WTC11 (cell line): ENCODE measurements around the gene USP10.

Experiments
- ATF1 ChIP-seq: sonication (generic); formaldehyde crosslinking; IDR thresholded peaks from 2 replicates; pipeline ENCODE4 v1.8.1; 2023; ENCODE audit warnings: mild to moderate bottlenecking, moderate library complexity, missing genetic modification reagents
- FOXP1 ChIP-seq: sonication (generic); formaldehyde crosslinking; IDR thresholded peaks from 2 replicates; pipeline ENCODE4 v1.8.0; 2022; ENCODE audit warnings: missing genetic modification reagents, mild to moderate bottlenecking, moderate library complexity, borderline replicate concordance
- JUN ChIP-seq: sonication (generic); formaldehyde crosslinking; IDR thresholded peaks from 2 replicates; pipeline ENCODE4 v1.8.0; 2023; ENCODE audit warnings: mild to moderate bottlenecking, missing genetic modification reagents
- PREB ChIP-seq: sonication (generic); formaldehyde crosslinking; IDR thresholded peaks from 2 replicates; pipeline ENCODE4 v1.8.1; 2022; ENCODE audit warnings: mild to moderate bottlenecking, missing genetic modification reagents, moderate library complexity, borderline replicate concordance
- RELA ChIP-seq: sonication (generic); formaldehyde crosslinking; IDR thresholded peaks from 2 replicates; pipeline ENCODE4 v1.8.1; 2022; ENCODE audit warnings: missing genetic modification reagents, mild to moderate bottlenecking, borderline replicate concordance
- SMAD3 ChIP-seq: sonication (generic); formaldehyde crosslinking; IDR thresholded peaks from 2 replicates; pipeline ENCODE4 v1.8.0; 2022; ENCODE audit warnings: missing genetic modification reagents, mild to moderate bottlenecking, borderline replicate concordance
- SOX15 ChIP-seq: fragments of 250-450 bp; sonication (Bioruptor Pico); IDR thresholded peaks from 2 replicates; pipeline ENCODE4 v1.9.0; 2021; ENCODE audit warnings: mild to moderate bottlenecking
- ZNF425 ChIP-seq: fragments of 250-450 bp; sonication (Bioruptor Pico); conservative IDR thresholded peaks from 2 replicates; pipeline ENCODE4 v1.9.0; 2021; ENCODE audit warnings: mild to moderate bottlenecking
- TF ChIP-seq, protein P1 (sequence below): sonication (generic); formaldehyde crosslinking; IDR thresholded peaks from 2 replicates; pipeline ENCODE4 v1.8.0; 2022; ENCODE audit warnings: mild to moderate bottlenecking, missing genetic modification reagents
- TF ChIP-seq, protein P2 (sequence below): fragments of 200-600 bp; IDR thresholded peaks from 2 replicates; pipeline ENCODE4 v1.8.0; 2022; ENCODE audit warnings: antibody characterized with exemption
- TF ChIP-seq, protein P3 (sequence below): sonication (generic); formaldehyde crosslinking; IDR thresholded peaks from 2 replicates; pipeline ENCODE4 v1.8.1; 2023; ENCODE audit warnings: mild to moderate bottlenecking, moderate library complexity, missing genetic modification reagents
- TF ChIP-seq, protein P4 (sequence below): sonication (generic); formaldehyde crosslinking; conservative IDR thresholded peaks from 2 replicates; pipeline ENCODE4 v1.8.1; 2022; ENCODE audit warnings: mild to moderate bottlenecking, missing genetic modification reagents
- TF ChIP-seq, protein P5 (sequence below): sonication (generic); formaldehyde crosslinking; IDR thresholded peaks from 2 replicates; pipeline ENCODE4 v1.8.1; 2022; ENCODE audit warnings: low read depth, missing genetic modification reagents, borderline replicate concordance

DNA sequence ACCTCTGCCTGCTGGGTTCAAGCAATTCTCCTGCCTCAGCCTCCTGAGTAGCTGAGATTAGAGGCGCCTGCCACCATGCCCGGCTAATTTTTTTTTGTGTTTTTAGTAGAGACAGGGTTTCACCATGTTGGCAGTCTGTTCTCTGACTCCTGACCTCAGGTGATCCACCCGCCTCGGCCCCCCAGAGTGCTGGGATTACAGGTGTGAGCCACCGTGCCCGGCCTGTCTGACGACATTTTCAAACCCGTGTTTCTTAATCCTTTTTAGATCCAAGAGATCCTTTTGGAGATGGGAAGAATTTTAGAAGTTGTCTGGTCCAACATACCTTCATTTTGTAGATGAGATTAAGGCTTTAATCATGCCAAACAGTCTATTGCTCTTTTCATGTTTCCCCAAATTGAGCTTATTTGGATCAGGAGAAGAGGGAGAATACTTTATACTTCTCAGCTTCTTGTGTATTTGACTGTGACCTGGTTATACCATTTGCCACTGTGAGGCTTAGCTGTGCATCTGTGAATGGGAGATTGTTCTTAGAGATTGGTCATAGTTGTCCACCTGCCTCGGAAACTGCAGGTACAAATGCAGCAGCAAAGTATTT lies 25.8 kb downstream of the USP10 start:
- TF ChIP-seq, protein P1, sequence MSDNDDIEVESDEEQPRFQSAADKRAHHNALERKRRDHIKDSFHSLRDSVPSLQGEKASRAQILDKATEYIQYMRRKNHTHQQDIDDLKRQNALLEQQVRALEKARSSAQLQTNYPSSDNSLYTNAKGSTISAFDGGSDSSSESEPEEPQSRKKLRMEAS (CRISPR knock-in tag) = no peak
- TF ChIP-seq, protein P2, sequence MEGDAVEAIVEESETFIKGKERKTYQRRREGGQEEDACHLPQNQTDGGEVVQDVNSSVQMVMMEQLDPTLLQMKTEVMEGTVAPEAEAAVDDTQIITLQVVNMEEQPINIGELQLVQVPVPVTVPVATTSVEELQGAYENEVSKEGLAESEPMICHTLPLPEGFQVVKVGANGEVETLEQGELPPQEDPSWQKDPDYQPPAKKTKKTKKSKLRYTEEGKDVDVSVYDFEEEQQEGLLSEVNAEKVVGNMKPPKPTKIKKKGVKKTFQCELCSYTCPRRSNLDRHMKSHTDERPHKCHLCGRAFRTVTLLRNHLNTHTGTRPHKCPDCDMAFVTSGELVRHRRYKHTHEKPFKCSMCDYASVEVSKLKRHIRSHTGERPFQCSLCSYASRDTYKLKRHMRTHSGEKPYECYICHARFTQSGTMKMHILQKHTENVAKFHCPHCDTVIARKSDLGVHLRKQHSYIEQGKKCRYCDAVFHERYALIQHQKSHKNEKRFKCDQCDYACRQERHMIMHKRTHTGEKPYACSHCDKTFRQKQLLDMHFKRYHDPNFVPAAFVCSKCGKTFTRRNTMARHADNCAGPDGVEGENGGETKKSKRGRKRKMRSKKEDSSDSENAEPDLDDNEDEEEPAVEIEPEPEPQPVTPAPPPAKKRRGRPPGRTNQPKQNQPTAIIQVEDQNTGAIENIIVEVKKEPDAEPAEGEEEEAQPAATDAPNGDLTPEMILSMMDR = no peak
- TF ChIP-seq, protein P3, sequence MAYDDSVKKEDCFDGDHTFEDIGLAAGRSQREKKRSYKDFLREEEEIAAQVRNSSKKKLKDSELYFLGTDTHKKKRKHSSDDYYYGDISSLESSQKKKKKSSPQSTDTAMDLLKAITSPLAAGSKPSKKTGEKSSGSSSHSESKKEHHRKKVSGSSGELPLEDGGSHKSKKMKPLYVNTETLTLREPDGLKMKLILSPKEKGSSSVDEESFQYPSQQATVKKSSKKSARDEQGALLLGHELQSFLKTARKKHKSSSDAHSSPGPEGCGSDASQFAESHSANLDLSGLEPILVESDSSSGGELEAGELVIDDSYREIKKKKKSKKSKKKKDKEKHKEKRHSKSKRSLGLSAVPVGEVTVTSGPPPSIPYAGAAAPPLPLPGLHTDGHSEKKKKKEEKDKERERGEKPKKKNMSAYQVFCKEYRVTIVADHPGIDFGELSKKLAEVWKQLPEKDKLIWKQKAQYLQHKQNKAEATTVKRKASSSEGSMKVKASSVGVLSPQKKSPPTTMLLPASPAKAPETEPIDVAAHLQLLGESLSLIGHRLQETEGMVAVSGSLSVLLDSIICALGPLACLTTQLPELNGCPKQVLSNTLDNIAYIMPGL = no peak
- TF ChIP-seq ATF1 (CRISPR knock-in tag) (no peak), FOXP1 (CRISPR knock-in tag) (no peak), ZNF425 (CRISPR knock-in tag) (no peak), JUN (CRISPR knock-in tag) (no peak), SMAD3 (CRISPR knock-in tag) (no peak), RELA (CRISPR knock-in tag) (no peak), PREB (CRISPR knock-in tag) (no peak), SOX15 (no peak)
- TF ChIP-seq, protein P4, sequence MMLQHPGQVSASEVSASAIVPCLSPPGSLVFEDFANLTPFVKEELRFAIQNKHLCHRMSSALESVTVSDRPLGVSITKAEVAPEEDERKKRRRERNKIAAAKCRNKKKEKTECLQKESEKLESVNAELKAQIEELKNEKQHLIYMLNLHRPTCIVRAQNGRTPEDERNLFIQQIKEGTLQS (CRISPR knock-in tag) = no peak
- TF ChIP-seq, protein P5, sequence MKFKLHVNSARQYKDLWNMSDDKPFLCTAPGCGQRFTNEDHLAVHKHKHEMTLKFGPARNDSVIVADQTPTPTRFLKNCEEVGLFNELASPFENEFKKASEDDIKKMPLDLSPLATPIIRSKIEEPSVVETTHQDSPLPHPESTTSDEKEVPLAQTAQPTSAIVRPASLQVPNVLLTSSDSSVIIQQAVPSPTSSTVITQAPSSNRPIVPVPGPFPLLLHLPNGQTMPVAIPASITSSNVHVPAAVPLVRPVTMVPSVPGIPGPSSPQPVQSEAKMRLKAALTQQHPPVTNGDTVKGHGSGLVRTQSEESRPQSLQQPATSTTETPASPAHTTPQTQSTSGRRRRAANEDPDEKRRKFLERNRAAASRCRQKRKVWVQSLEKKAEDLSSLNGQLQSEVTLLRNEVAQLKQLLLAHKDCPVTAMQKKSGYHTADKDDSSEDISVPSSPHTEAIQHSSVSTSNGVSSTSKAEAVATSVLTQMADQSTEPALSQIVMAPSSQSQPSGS (CRISPR knock-in tag) = no peak
